GM12878 (cell line): ENCODE results near the gene EML3. TPM values are rescaled to one million over a fixed set of nuclear protein-coding genes. Genes with fewer than 3 reads are reported as not detected.

Source experiments
- BHLHE40 ChIP-seq, 2 experiments: fragments of 450-650 bp in 1 of 2; IDR thresholded peaks; 2 replicates each; pipeline ENCODE4 v1.6.1; 2011 to 2017; ENCODE audit warnings: low read depth in 2 of 2, borderline replicate concordance in 1 of 2, improper control_type of control experiment in 1 of 2, low read length in 1 of 2, mild to moderate bottlenecking in 1 of 2
- CHD2 ChIP-seq: IDR thresholded peaks from 2 replicates; pipeline ENCODE4 v1.6.1; 2011; ENCODE audit warnings: low read depth, low read length, improper control_type of control experiment, borderline replicate concordance
- CHD4 ChIP-seq: fragments of 200-600 bp; sonication (generic); IDR thresholded peaks from 2 replicates; pipeline ENCODE4 v1.6.1; 2016; ENCODE audit warnings: mild to moderate bottlenecking
- CREB1 ChIP-seq: IDR thresholded peaks from 2 replicates; pipeline ENCODE4 v1.6.1; 2012; ENCODE audit warnings: low read depth, mild to moderate bottlenecking, inconsistent platforms
- EED ChIP-seq: sonication (generic); IDR thresholded peaks from 2 replicates; pipeline ENCODE4 v1.6.1; 2016; ENCODE audit warnings: antibody characterized with exemption, low read depth
- EGR1 ChIP-seq, 2 experiments: IDR thresholded peaks; 1 replicate in 1 of 2; 2 replicates in 1 of 2; pipeline ENCODE4 v1.6.1; 2011 to 2012; ENCODE audit warnings: low read depth in 2 of 2, low read length in 2 of 2, borderline replicate concordance in 1 of 2, mild to moderate bottlenecking in 1 of 2, moderate library complexity in 1 of 2
- ELK1 ChIP-seq: IDR thresholded peaks from 2 replicates; pipeline ENCODE4 v1.6.1; 2012; ENCODE audit warnings: low read depth, low read length, improper control_type of control experiment
- ESRRA ChIP-seq: IDR thresholded peaks from 2 replicates; pipeline ENCODE4 v1.6.1; 2012; ENCODE audit warnings: mild to moderate bottlenecking, low read length, improper control_type of control experiment
- MAX ChIP-seq: IDR thresholded peaks from 2 replicates; pipeline ENCODE4 v1.6.1; 2012; ENCODE audit warnings: low read depth, low read length, improper control_type of control experiment
- MEF2B ChIP-seq: fragments of 450-650 bp; IDR thresholded peaks from 2 replicates; pipeline ENCODE4 v1.6.1; 2018; ENCODE audit warnings: mild to moderate bottlenecking, moderate library complexity; ENCODE audit not compliant: partially characterized antibody, poor library complexity, severe bottlenecking
- MTA2 ChIP-seq: fragments of 450-650 bp; IDR thresholded peaks from 2 replicates; pipeline ENCODE4 v1.6.1; 2016; ENCODE audit warnings: low read depth, mild to moderate bottlenecking, moderate library complexity
- NRF1 ChIP-seq: conservative IDR thresholded peaks from 2 replicates; pipeline ENCODE4 v1.6.1; 2011; ENCODE audit warnings: mild to moderate bottlenecking, low read depth, low read length, improper control_type of control experiment
- RAD21 ChIP-seq: IDR thresholded peaks from 2 replicates; pipeline ENCODE4 v1.6.1; 2011; ENCODE audit warnings: mild to moderate bottlenecking, low read depth, low read length, moderate library complexity; ENCODE audit not compliant: insufficient read depth
- RAD51 ChIP-seq: fragments of 450-650 bp; IDR thresholded peaks from 2 replicates; pipeline ENCODE4 v1.6.1; 2016; ENCODE audit warnings: moderate library complexity, mild to moderate bottlenecking, inconsistent platforms
- RB1 ChIP-seq: fragments of 450-650 bp; formaldehyde crosslinking; IDR thresholded peaks from 2 replicates; pipeline ENCODE4 v1.6.1; 2017; ENCODE audit warnings: mild to moderate bottlenecking, borderline replicate concordance
- RELB ChIP-seq: fragments of 450-650 bp; IDR thresholded peaks from 2 replicates; pipeline ENCODE4 v1.6.1; 2017; ENCODE audit warnings: low read depth, mild to moderate bottlenecking, moderate library complexity
- RFX5 ChIP-seq: IDR thresholded peaks from 2 replicates; pipeline ENCODE4 v1.6.1; 2011; ENCODE audit warnings: low read depth, low read length, improper control_type of control experiment
- SKIL ChIP-seq: fragments of 450-650 bp; IDR thresholded peaks from 2 replicates; pipeline ENCODE4 v1.6.1; 2017; ENCODE audit warnings: mild to moderate bottlenecking, low read depth, inconsistent platforms; ENCODE audit not compliant: poor library complexity, severe bottlenecking
- SUPT20H ChIP-seq: IDR thresholded peaks from 2 replicates; pipeline ENCODE4 v1.6.1; 2011; ENCODE audit warnings: low read depth, mild to moderate bottlenecking, low read length, moderate library complexity, borderline replicate concordance; ENCODE audit not compliant: control insufficient read depth
- TARDBP ChIP-seq: IDR thresholded peaks from 2 replicates; pipeline ENCODE4 v1.6.1; 2016; ENCODE audit warnings: borderline replicate concordance
- YBX1 ChIP-seq: fragments of 450-650 bp; IDR thresholded peaks from 2 replicates; pipeline ENCODE4 v1.6.1; 2016; ENCODE audit warnings: antibody characterized with exemption
- ZBTB33 ChIP-seq: fragments of 450-650 bp; IDR thresholded peaks from 2 replicates; pipeline ENCODE4 v1.6.1; 2017; ENCODE audit warnings: mild to moderate bottlenecking
- ZNF384 ChIP-seq: IDR thresholded peaks from 2 replicates; pipeline ENCODE4 v1.6.1; 2012; ENCODE audit warnings: low read depth, mild to moderate bottlenecking, low read length, improper control_type of control experiment, borderline replicate concordance
- polyA plus RNA-seq, 11 experiments: library from polyadenylated mRNA; depleted of rRNA in 4 of 11; unstranded in 6 of 11; stranded (reverse) in 5 of 11; fragments of >200 nt; fragmentation: Nextera tagmentation in 4 of 11; fragmentation: Illumina TruSeq in 1 of 11; extraction: Ambion mirVana in 4 of 11; extraction: Trizol in 1 of 11; gene quantifications; 1 replicate in 1 of 11; 2 replicates in 10 of 11; pipeline versions ENCODE4 v1.2.1 to v1.2.3, GENCODE V29; 2011 to 2016; ENCODE audit warnings: inconsistent platforms in 2 of 11, missing spikeins in 2 of 11, low read depth in 1 of 11
- total RNA-seq, 4 experiments: library from RNA; depleted of rRNA in 3 of 4; stranded (reverse); fragments of >200 nt in 3 of 4; fragmentation: Illumina TruSeq in 1 of 4; extraction: Trizol in 1 of 4; gene quantifications; 2 replicates each; pipeline versions ENCODE4 v1.2.1 to v1.2.3, GENCODE V29; 2013 to 2021

Gene EML3
- total and polyA plus RNA-seq, 10 of the 15 experiments (the other 5 are each of a cell fraction or from before 2014, with no cell fraction given): 0.58 to 82.5 (median 24.8) TPM

GRCh38 chr11:62591448-62592145 is 21.0 kb downstream of the EML3 start, which contains the start of gene TUT1 (continued):
- TF ChIP-seq CREB1: peak; percentile 98
- no peak for TF ChIP-seq YBX1
- TF ChIP-seq MTA2: 0 out of 2 replicates have a peak, but pooled peaks have one; percentile 30
- peak; percentile 19 to 42; a peak in 2 of 3 replicates for TF ChIP-seq EGR1 (IDR thresholded peaks at IDR 0.05; ENCODE audit: borderline replicate concordance in 1 of 2, low read depth in 2 of 2, low read length in 2 of 2)
- no peak for TF ChIP-seq ZNF384
- peak; percentile 85 for TF ChIP-seq RFX5
- peak; percentile 39; the same call in 1 of the 2 replicates for TF ChIP-seq RAD51
- peak; percentile 76 for TF ChIP-seq SKIL
- TF ChIP-seq TARDBP: 0 out of 2 replicates have a peak, but pooled peaks have one; percentile 79
- TF ChIP-seq MAX: peak; percentile 65; the same call in 1 of the 2 replicates
- TF ChIP-seq CHD2: peak; percentile 81
- TF ChIP-seq ZBTB33: no peak
- no peak for TF ChIP-seq EED
- TF ChIP-seq RAD21: no peak
- TF ChIP-seq RELB: peak; percentile 95
- peak; percentile 86 for TF ChIP-seq ELK1
- TF ChIP-seq MEF2B: peak; percentile 18
- peak; percentile 89; the same call in 1 of the 2 replicates for TF ChIP-seq RB1
- TF ChIP-seq BHLHE40 (IDR thresholded peaks at IDR 0.05; ENCODE audit: borderline replicate concordance in 1 of 2, low read depth in 2 of 2, low read length in 1 of 2): peak; percentile 69 to 72; a peak in 3 of 4 replicates
- no peak for TF ChIP-seq SUPT20H
- no peak for TF ChIP-seq CHD4
- TF ChIP-seq ESRRA: 0 out of 2 replicates have a peak, but pooled peaks have one; percentile 28
- no peak for TF ChIP-seq NRF1
